HG03442 (cell line): ENCODE measurements around the gene ZNF3.
"Not testable (repeated sequence)": the region's sequence is repeated elsewhere in the genome, so short reads cannot be mapped to it uniquely, and the experiment has no call there.

ENCODE experiments used
- ATAC-seq: cut with Tn5 transposase; IDR thresholded peaks from one replicate; pipeline ENCODE4 v1.9.1; 2021; ENCODE audit warnings: mild to moderate bottlenecking, moderate library complexity; ENCODE audit not compliant: unreplicated experiment

Gene ZNF3

GRCh38 chr7:100081535-100082102, at the start of gene ZNF3:
TSS of gene ZNF3 (minus strand) at chr7:100081723. CDS start at chr7:100077357, 4,366 bp downstream.
- peak; percentile 76 for ATAC-seq

- ATAC-seq, result no peak
Observed at GRCh38 chr7:100130608-100131453, 49.3 kb upstream of the ZNF3 start.

- ATAC-seq, result not testable (repeated sequence)
Observed at GRCh38 chr7:100130220-100130607, 48.7 kb upstream of the ZNF3 start.

GRCh38 chr7:100128637-100128963, 47.1 kb upstream of the ZNF3 start:
- no peak for ATAC-seq

GRCh38 chr7:100127866-100128636, 46.5 kb upstream of the ZNF3 start:
- ATAC-seq, result no peak

- ATAC-seq, result peak; percentile 54
Observed at GRCh38 chr7:100126931-100127865, 45.7 kb upstream of the ZNF3 start, which contains the start of gene MBLAC1. TSS of gene MBLAC1 (plus strand) at chr7:100126967. CDS start at chr7:100127396, 429 bp downstream.

GRCh38 chr7:100126239-100126930, 44.9 kb upstream of the ZNF3 start:
- no peak for ATAC-seq

- ATAC-seq, result no peak
Observed at GRCh38 chr7:100124301-100125230, 43.0 kb upstream of the ZNF3 start.

- ATAC-seq, result no peak
Observed at GRCh38 chr7:100122568-100122967, 41.0 kb upstream of the ZNF3 start.

- ATAC-seq, result no peak
Observed at GRCh38 chr7:100122067-100122466, 40.5 kb upstream of the ZNF3 start.

GRCh38 chr7:100120733-100121036, 39.2 kb upstream of the ZNF3 start:
- ATAC-seq, result no peak

- peak; percentile 22 for ATAC-seq
Observed at GRCh38 chr7:100119970-100120732, 38.6 kb upstream of the ZNF3 start.

GRCh38 chr7:100119072-100119969, 37.8 kb upstream of the ZNF3 start, which contains the start of the genes CNPY4 and TAF6:
TSS of gene CNPY4 (plus strand) at chr7:100119634. CDS start at chr7:100119745, 111 bp downstream.
TSS of gene TAF6 (minus strand) at chr7:100119358. CDS start at chr7:100114209, 5,149 bp downstream.
- ATAC-seq, result peak; percentile 68

- ATAC-seq, result no peak
Observed at GRCh38 chr7:100118388-100119071, 37.0 kb upstream of the ZNF3 start.

- no peak for ATAC-seq
Observed at GRCh38 chr7:100115026-100115425, 33.5 kb upstream of the ZNF3 start.

GRCh38 chr7:100111914-100112313, 30.4 kb upstream of the ZNF3 start:
- ATAC-seq, result no peak

GRCh38 chr7:100111156-100111555, 29.6 kb upstream of the ZNF3 start:
- no peak for ATAC-seq
